8988T (cell line): ENCODE data around the gene RPAP3.

Experiments
- DNase-seq: peaks from one replicate; pipeline ENCODE4 v3.0.0; 2011

RPAP3 gene

GRCh38 chr12:47742253-47742825, 36.5 kb upstream of the RPAP3 start:
- no peak for DNase-seq

- no peak for DNase-seq
Observed at GRCh38 chr12:47741340-47741703, 35.5 kb upstream of the RPAP3 start.

GRCh38 chr12:47740606-47741339, 34.9 kb upstream of the RPAP3 start:
- no peak for DNase-seq

- DNase-seq: no peak
Observed at GRCh38 chr12:47739979-47740378, 34.1 kb upstream of the RPAP3 start.

- no peak for DNase-seq
Observed at GRCh38 chr12:47739297-47739696, 33.5 kb upstream of the RPAP3 start.

- no peak for DNase-seq
Observed at GRCh38 chr12:47737936-47738594, 32.2 kb upstream of the RPAP3 start.

GRCh38 chr12:47736877-47737676, 31.2 kb upstream of the RPAP3 start:
- DNase-seq: no peak

GRCh38 chr12:47736216-47736615, 30.4 kb upstream of the RPAP3 start:
- no peak for DNase-seq

GRCh38 chr12:47735649-47736048, 29.8 kb upstream of the RPAP3 start:
- no peak for DNase-seq

GRCh38 chr12:47734725-47735480, 29.1 kb upstream of the RPAP3 start:
- DNase-seq: no peak

- DNase-seq: no peak
Observed at GRCh38 chr12:47733142-47733541, 27.3 kb upstream of the RPAP3 start.

GRCh38 chr12:47732504-47732903, 26.7 kb upstream of the RPAP3 start:
- no peak for DNase-seq

- no peak for DNase-seq
Observed at GRCh38 chr12:47731723-47732122, 25.9 kb upstream of the RPAP3 start.

GRCh38 chr12:47730341-47730744, 24.5 kb upstream of the RPAP3 start:
- no peak for DNase-seq

GRCh38 chr12:47729233-47729632, 23.4 kb upstream of the RPAP3 start:
- no peak for DNase-seq

GRCh38 chr12:47725893-47726292, 20.1 kb upstream of the RPAP3 start:
- no peak for DNase-seq

- DNase-seq: no peak
Observed at GRCh38 chr12:47725091-47725772, 19.4 kb upstream of the RPAP3 start, which contains the start of gene ENDOU. Gene ENDOU, minus strand, starts transcription at chr12:47725490. Its CDS starts 77 bp downstream, at chr12:47725413.

GRCh38 chr12:47722941-47723631, 17.3 kb upstream of the RPAP3 start:
- no peak for DNase-seq

- DNase-seq: no peak
Observed at GRCh38 chr12:47722136-47722834, 16.5 kb upstream of the RPAP3 start.

- DNase-seq: no peak
Observed at GRCh38 chr12:47721431-47721973, 15.7 kb upstream of the RPAP3 start.
